Psoas muscle (tissue), 8 donors: Measurements from ENCODE around the gene ELF5. TPM values are rescaled to one million over a fixed set of nuclear protein-coding genes. Genes with fewer than 3 reads are reported as not detected.

ENCODE experiments used
- ATAC-seq, 4 donors: fragments of 200-7000 bp; cut with Tn5 transposase; one replicate each; pipeline ENCODE4 v1.9.1; 2020; ENCODE audit warnings: moderate library complexity in 3 of 4, mild to moderate bottlenecking in 2 of 4
- DNase-seq, 2 donors: peaks; one replicate each; pipeline ENCODE4 v3.0.0-alpha.2; 2020
- H3K27ac ChIP-seq: fragments of 200-600 bp; one replicate; pipeline ENCODE4 v1.8.0; 2022
- H3K27me3 ChIP-seq, 3 donors: fragments of 200-600 bp in 1 of 3; one replicate each; pipeline versions ENCODE4 v1.6.1 to v1.8.0; 2013 to 2022; ENCODE audit warnings: low read length in 2 of 3, mild to moderate bottlenecking in 2 of 3, moderate library complexity in 1 of 3; ENCODE audit not compliant: insufficient read depth in 3 of 3
- H3K36me3 ChIP-seq, 2 donors: fragments of 200-600 bp in 1 of 2; one replicate each; pipeline versions ENCODE4 v1.6.1 to v1.8.0; 2013 to 2022; ENCODE audit warnings: low read depth in 1 of 2, mild to moderate bottlenecking in 1 of 2, moderate library complexity in 1 of 2; ENCODE audit not compliant: insufficient read depth in 1 of 2
- H3K4me1 ChIP-seq: fragments of 200-600 bp; one replicate; pipeline ENCODE4 v1.8.0; 2022
- H3K4me3 ChIP-seq: fragments of 200-600 bp; one replicate; pipeline ENCODE4 v1.8.0; 2022; ENCODE audit warnings: mild to moderate bottlenecking
- H3K9me3 ChIP-seq: fragments of 200-600 bp; one replicate; pipeline ENCODE4 v1.8.0; 2022
- WGBS, 3 donors: extraction: QIAGEN DNeasy Blood & Tissue Kit; methylation state at CpG; one replicate each; pipeline versions ENCODE4 v1.1.6 to v1.1.7; 2013; 5-methylcytosine and 5-hydroxymethylcytosine counted together
- intact Hi-C, 2 donors: fragments of 100-400 bp; cut with DNase I; formaldehyde crosslinking; loops; one replicate each; pipeline versions ENCODE4 v1.11.0 to v1.14.2; 2022
- polyA plus RNA-seq, 3 donors: library from polyadenylated mRNA; stranded (reverse); fragments of 200-250 nt; gene quantifications; one replicate each; pipeline ENCODE4 v1.2.3, GENCODE V29; 2013
- total RNA-seq, 4 donors: library from RNA; stranded (reverse); fragmentation: NEBNext Ultra II Directional in 2 of 4; extraction: Animal tissue kit (Norgen Biotek cat#: 25700) in 2 of 4; gene quantifications; one replicate each; pipeline versions ENCODE4 v1.2.1 to v1.2.4, GENCODE V29; 2021 to 2023
- TF ChIP-seq, protein P1 (sequence below): fragments of 200-600 bp; IDR thresholded peaks from one replicate; pipeline ENCODE4 v1.8.0; 2022; ENCODE audit warnings: antibody characterized with exemption
- donor health status: healthy with polysubstance abuse.
- donor health status: DM: no; HTN: no; CAD: no; lungs with moderate emphysema.
- donor health status: Bipolar disorder and iron deficiency.
- donor health status: healthy.
- donor health status: DM: yes; HTN: yes; CAD: no.
- donor health status: DM: no; HTN: no; CAD: no.
- donor health status: DM: no; HTN: no; CAD: no.
- donor health status: DM: yes; HTN: yes; CAD: no.

Gene ELF5
- total and polyA plus RNA-seq, 7 donors: 0.01 TPM; not detected in 6

DNA sequence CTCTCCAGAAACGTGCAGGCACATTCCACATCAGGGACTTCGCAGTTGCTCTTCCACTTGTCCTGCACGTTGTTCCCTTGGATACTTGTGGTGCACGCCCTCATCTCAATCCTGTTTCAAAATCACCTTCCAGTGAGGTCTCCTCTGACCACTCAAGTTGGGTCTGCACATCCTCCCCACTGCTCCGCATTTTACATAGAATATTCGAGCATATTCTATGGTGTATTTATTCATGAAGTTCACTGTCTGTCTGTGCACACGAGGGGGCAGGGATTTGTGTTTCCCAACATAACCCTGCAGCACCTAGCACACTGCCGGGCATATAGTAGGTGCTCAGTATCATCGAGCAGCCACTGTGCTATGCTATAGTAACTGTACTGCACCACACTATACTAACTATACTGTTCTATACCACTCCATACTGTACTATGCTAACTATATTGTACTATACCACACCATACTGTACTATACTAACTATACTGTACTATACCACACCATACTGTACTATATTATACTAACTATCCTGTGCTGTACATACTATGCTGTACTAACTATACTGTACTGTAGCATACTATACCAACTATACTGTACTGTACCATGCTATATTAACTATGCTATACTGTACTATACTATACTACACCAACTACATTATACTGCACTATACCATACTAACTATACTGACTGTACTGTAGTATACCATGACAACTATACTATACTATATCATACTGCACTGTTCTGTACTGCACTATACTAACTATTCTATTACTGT, 30.3 kb downstream of the ELF5 start:
- 75 to 90% (median 79%) methylated on average over 9 of the region's 9 CpGs for WGBS, 3 donors
- H3K36me3 ChIP-seq: no peaks in the 10 kb centered on the region
- intact Hi-C loops: no loop called here
- H3K27ac ChIP-seq: no peak overlapping the region
- no peaks in the 10 kb centered on the region for H3K27me3 ChIP-seq
- H3K4me3 ChIP-seq: no peak overlapping the region
- DNase-seq (no peak), ATAC-seq (no peak)
- no peaks in the 10 kb centered on the region for H3K9me3 ChIP-seq
- H3K4me1 ChIP-seq: peaks cover 11% of the 10 kb centered on the region
- TF ChIP-seq, protein P1, sequence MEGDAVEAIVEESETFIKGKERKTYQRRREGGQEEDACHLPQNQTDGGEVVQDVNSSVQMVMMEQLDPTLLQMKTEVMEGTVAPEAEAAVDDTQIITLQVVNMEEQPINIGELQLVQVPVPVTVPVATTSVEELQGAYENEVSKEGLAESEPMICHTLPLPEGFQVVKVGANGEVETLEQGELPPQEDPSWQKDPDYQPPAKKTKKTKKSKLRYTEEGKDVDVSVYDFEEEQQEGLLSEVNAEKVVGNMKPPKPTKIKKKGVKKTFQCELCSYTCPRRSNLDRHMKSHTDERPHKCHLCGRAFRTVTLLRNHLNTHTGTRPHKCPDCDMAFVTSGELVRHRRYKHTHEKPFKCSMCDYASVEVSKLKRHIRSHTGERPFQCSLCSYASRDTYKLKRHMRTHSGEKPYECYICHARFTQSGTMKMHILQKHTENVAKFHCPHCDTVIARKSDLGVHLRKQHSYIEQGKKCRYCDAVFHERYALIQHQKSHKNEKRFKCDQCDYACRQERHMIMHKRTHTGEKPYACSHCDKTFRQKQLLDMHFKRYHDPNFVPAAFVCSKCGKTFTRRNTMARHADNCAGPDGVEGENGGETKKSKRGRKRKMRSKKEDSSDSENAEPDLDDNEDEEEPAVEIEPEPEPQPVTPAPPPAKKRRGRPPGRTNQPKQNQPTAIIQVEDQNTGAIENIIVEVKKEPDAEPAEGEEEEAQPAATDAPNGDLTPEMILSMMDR: no peak

DNA sequence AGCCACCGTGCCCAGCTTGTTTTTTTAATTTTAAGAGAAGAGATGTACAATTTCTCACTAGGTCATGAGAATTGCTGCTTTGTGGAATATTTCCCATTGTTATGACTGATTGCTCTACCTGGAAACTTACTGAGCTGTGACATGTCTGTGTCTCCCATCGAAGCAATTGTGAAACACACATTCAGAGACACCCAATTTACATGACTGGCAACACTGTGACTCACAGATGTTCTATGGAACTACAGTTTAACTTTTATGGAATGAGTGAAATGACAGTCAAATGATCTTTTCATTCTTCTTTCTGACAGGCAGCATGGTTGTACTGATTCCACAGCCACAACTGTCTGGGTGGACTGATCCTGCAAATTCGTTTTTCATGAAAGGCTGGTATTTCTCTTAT, 32.3 kb downstream of the ELF5 start:
- no peak for ATAC-seq
- no peaks in the 10 kb centered on the region for H3K27me3 ChIP-seq
- peaks cover 11% of the 10 kb centered on the region for H3K4me1 ChIP-seq
- TF ChIP-seq, protein P1: no peak
- no peaks in the 10 kb centered on the region for H3K9me3 ChIP-seq
- no peak for DNase-seq
- 65 to 83% (median 68%) methylated on average over 3 of the region's 3 CpGs for WGBS, 3 donors
- no peak overlapping the region for H3K4me3 ChIP-seq
- no peaks in the 10 kb centered on the region for H3K36me3 ChIP-seq
- intact Hi-C loops: no loop called here
- no peak overlapping the region for H3K27ac ChIP-seq

DNA sequence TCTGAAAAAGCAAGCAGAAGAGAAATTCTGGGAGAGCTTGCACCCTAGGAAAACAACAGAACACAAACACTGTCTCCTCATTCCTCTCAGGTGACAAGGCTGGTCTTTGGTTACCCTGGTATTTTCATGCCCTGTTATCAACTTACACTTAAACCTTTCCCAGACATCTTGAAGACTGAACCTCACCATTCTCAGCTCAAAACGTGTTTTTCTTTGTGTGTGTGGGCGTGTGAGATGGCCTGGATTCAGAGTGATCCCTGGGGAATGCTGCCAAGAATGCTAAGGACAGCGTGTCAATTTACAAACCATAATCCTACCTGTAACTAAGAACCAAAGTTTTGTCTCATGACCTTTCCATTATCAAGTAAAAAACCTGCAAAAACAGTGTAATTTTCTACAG, 33.3 kb downstream of the ELF5 start:
- Histone ChIP-seq H3K9me3 (no peaks in the 10 kb centered on the region), H3K4me1 (peaks cover 15% of the 10 kb centered on the region), H3K36me3 (no peaks in the 10 kb centered on the region), H3K4me3 (no peak overlapping the region), H3K27ac (no peak overlapping the region), H3K27me3 (no peaks in the 10 kb centered on the region)
- ATAC-seq (no peak), DNase-seq (no peak)
- 5 to 15% (median 11%) methylated on average over 3 of the region's 3 CpGs for WGBS, 3 donors
- intact Hi-C loops: no loop called here
- TF ChIP-seq, protein P1: no peak

DNA sequence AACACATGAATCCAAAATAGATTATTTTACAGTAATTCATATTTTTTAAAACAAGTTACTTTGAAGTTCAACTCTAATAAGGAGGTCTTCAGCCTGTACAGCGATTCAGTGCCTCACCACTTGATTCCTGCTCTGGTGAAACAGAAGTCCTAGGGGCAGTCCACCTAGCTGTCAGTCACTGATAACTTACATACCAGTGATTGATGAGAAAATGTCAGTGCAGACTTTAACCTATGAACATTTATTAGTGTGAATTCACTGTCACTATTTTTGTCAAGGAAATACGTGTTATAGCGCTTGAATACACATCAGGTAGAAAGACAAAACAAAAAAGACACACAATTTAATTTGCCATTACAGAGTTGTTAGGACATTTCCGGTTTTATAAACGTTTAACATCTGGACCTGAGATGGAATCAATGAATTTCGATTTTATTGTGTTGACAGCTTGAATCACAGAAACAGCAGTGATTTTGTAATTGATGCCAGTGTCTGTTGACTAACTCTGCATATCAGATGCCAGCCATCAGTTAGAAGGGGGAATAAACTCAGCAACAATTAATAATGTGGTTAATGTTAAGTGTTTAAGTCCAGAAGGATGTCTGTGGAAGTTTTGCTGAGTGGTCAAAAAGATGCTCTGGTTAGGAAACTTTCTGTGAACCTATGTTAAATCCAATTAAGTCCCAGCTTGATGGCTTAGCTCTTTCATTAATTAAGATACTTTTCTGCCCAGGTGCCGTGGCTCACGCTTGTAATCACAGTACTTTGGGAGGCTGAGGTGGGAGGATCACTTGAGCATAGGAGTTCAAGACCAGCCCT, 34.5 kb downstream of the ELF5 start:
- no peak for ATAC-seq
- intact Hi-C loops: no loop called here
- H3K27ac ChIP-seq: no peak overlapping the region

More for the DNA sequence above, 34.5 kb downstream of the ELF5 start:
- no peaks in the 10 kb centered on the region for H3K36me3 ChIP-seq
- 61 to 79% (median 72%) methylated on average over 8 of the region's 8 CpGs for WGBS, 3 donors
- no peak overlapping the region for H3K4me3 ChIP-seq
- H3K4me1 ChIP-seq: peaks cover 24% of the 10 kb centered on the region
- TF ChIP-seq, protein P1: no peak
- DNase-seq: no peak
- no peaks in the 10 kb centered on the region for H3K27me3 ChIP-seq
- no peaks in the 10 kb centered on the region for H3K9me3 ChIP-seq
